GM19395 (cell line): ENCODE results near the gene GUSB.

Experiments
- ATAC-seq: cut with Tn5 transposase; IDR thresholded peaks from one replicate; pipeline ENCODE4 v1.9.1; 2021; ENCODE audit warnings: mild to moderate bottlenecking, moderate library complexity; ENCODE audit not compliant: unreplicated experiment

GUSB gene

DNA sequence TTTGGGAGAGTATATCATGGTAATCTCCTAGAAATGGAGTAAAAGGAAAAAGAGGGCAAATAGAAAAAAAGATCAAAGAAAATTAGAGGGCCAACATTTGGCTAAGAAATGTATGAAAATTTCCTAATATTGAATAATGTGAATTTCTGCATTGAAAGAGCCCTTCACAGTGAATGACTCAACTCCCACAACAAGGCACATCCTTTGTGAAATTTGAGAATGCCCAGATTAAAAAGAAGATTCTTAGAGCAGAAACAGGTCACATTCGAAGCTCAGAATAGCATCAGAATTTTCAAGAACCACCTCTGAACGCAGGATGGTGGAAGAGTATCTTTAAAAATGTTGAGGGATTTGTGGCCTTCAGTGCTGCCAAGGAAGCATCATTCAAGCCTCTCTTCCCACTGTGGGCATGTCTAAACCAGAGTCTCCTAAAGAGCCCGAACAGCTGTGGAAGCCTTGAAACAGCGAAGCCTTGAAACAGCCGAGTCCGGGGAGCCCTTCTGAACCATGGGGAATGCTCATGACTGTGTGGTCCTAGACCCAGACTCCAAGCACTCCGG lies 43.6 kb downstream of the GUSB start:
- no peak for ATAC-seq

DNA sequence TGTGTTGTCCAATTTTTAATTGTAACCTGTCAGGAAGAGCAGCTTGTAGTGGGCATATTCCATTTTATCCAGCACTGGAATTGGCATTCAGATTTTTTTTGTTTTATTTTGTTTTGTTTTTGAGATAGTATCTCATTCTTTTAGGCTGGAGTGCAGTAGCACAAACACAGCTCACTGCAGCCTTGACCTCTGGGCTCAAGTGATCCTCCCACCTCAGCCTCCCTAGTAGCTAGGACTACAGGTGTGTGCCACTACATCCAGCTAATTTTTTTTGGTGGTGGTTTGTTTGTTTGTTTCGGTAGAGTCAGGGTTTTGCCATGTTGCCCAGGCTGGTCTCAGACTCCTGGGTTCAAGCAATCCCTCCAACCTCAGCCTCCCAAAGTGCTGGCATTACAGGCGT lies 44.7 kb downstream of the GUSB start:
- ATAC-seq: no peak

DNA sequence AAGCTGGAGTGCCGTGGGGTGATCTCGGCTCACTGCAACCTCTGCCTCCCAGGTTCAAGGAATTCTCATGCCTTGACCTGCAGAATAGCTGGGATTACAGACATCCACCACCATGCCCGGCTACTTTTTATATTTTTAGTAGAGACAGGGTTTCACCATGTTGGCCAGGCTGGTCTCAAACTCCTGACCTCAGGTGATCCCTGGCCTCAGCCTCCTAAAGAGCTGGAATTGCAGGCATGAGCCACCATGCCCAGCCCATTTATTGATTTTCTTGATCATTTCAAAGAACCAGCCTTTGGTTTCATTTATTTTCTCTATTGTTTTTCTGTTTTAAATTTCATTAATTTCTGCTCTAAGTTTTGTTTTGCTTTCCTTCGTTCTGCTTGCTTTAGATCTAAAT lies 50.3 kb downstream of the GUSB start:
- ATAC-seq: no peak

DNA sequence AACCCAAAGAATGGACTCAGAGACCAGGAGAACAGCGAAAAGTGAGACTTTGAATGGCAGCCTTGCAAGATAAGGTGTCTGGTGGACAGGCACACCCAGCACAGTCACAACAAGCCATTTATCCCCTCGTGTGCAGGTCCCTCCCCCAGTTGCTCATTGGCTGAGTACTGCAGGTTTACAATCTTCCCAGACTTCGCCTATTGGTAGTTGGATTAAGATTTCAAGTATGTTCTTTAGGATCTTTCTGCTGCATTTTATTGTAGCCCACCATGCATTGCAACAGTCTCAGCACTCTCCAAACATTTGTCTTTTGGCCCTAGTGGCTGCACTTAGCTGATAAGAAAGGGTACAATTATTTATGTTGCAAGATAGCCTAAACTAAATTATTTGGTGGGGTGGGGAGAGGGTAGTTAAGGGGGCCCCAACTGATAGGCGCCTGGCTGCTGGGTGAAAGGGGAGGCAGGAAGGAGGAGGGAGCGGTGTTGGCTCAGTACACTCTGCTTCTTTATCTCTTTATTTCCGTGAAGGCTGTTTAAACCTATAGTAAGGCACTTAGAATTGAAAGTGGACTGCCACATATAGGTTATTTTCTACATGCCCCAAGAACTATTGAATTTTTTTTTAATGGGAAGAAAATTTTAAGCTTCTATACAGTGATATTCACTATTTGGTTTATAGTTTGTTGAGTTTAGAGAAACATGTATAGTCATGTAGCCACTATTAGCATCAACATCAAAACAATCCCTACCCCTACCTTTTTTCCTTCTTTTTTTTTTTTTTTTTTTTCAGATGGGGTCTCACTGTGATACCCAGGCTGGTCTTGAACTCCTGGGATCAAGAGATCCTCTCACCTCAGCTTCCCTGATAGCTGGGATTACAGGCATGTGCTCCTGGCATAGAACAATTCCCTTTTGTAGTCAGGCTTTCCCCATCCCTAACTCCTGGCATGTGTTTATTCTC lies 54.2 kb downstream of the GUSB start:
- ATAC-seq: no peak

DNA sequence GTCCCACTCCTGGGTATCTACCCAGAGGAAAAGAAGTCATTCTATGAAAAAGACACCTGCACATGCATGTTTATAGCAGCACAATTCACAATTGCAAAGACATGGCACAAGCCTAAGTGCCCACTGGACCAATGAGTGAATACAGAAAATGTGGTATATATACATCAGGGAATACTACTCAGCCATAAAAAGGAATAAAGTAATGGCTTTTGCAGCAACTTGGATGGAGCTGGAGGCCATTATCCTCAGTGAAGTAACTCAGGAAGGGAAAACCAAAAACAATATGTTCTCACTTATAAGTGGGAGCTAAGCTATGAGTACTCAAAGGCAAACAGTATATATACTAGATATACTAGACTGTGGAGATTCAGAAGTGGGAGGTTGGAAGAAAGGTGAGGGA lies 55.4 kb downstream of the GUSB start:
- no peak for ATAC-seq

DNA sequence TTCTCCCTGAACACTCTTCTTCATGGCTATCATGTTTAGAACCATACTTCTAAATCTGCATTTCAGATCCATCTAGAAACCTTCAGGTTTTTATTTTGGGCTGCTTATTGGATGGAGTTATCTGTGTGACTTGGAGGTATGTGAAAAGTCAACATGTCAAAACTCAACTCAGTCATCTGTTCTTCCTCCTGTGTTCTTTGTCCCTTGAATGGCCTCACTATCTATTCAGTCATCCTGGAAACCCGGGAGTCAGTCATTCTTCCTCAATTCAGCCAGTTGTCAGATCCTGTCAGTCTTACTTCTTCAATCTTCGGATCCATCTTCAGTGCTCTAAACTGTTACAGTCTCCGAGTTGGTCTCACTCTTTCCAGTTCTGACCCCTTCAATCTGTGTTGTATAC lies 57.0 kb downstream of the GUSB start:
- ATAC-seq: no peak

DNA sequence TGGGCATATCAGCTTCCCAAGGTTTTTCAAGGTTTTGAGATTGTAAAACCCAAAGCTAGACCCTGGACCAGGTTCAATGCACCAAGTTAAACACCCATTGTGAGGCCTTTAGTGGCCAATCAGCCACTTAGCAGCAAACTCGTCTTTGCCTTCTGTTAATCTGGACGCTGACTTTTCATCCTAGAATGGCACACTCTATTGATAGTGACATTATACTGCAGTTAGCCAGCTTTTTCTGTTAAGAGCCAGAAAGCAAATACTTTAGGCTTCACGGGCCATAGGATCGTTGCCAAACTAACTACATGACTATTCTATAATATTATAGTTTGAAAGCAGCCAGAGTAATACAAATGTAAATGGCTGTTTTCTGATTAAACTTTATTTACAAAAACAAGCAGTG lies 57.8 kb downstream of the GUSB start:
- no peak for ATAC-seq

DNA sequence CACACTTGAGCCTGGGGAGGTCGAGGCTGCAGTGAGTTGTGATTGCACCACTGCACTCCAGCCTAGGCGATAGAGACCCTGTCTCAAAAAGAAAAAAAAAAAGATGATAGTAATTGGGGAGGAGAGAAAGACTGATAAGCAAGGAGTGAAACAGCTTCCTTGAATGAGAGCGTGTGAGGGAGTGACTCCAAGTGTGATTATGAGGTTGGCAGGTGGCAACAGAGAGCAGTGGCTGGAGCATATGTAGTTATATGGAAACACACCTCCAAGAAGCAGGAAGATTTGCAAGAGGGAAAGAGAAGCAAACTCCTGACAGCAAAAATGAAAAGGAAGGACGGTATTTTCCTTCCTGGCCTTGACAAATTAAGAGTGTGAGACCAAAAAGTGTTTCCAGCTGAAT lies 58.7 kb downstream of the GUSB start:
- ATAC-seq: no peak

DNA sequence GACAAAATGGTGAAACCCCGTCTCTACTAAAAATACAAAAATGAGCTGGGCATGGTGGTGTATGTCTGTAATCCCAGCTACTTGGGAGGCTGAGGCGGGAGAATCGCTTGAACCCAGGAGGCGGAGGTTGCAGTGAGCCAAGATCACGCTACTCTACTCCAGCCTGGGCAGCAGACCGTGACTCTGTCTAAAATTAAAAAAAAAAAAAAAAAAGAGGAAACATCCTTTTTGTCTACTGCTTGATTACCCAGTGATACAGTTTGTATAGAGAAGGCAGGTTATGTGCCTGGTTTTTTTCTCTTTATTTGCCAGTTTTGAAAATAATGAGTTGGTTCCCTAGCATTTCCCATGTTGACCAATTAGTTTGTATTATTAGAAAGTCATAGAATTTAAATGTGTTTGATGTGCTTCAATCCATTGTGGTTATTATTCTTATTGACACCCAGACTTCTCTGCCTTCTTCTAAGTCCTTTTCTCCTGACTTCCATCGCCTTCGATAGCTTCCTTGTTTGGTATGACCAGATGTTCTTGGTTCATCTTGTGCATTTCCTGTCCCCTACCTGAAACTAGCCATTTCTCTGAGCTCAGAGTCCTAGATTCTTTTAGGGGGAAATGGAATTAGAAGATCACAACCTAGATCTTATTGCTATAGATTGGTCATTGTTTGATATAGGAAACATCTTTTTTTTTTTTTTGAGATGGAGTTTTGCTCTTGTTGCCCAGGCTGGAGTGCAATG lies 65.9 kb downstream of the GUSB start:
- peak; percentile 56 for ATAC-seq

DNA sequence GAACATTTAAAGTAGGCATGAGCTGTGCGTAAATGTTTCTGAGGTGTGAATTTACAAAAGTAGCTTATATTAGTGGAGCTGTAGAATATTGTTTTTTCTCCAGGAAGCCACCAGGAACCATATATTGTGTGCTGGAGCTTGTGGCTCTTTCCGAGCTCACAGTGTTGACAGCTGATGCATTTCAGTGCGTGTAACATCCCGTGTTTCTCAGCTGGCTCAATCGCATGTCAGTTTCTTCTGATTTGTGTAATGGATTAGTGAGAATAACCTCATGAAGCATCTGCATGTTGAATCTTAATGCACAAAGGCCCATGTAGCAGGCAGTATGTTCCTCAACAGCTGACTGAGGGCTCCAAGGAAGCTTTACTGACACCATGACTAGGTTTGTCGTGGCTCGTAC lies 69.8 kb downstream of the GUSB start:
- ATAC-seq: no peak
